Measurements from ENCODE around the gene MPHOSPH6. TPM values are rescaled to one million over a fixed set of nuclear protein-coding genes. Genes with fewer than 3 reads are reported as not detected.

Gene MPHOSPH6
- total and polyA plus RNA-seq, 2 of the 4 experiments (the other 2 are of a cell fraction), result 5.4 to 15.5 TPM

- Histone ChIP-seq H3K4me2 (ENCODE audit: low read depth, low read length) (no peak overlapping the region), H2AFZ (replicated peaks; ENCODE audit: low read length, poor library complexity) (no peak overlapping the region), H3K9ac (ENCODE audit: low read depth, low read length) (no peak overlapping the region), H3K4me1 (ENCODE audit: control insufficient read depth, insufficient read depth, low read length) (no peaks in the 10 kb centered on the region), H2BK5ac (ENCODE audit: low read depth, low read length, poor library complexity, severe bottlenecking) (no peak overlapping the region), H3K27me3 (ENCODE audit: control insufficient read depth, insufficient read depth, low read length) (no peaks in the 10 kb centered on the region; the same call in none of the 2 replicates), H2BK120ac (ENCODE audit: low read depth, low read length) (no peak overlapping the region), H3K9me3 (ENCODE audit: control insufficient read depth, insufficient read depth, low read length) (no peaks in the 10 kb centered on the region), H3K56ac (ENCODE audit: extremely low read depth, insufficient read depth, low read length) (no peak overlapping the region), H4K20me1 (ENCODE audit: insufficient read depth, low read length) (no peaks in the 10 kb centered on the region), H4K8ac (ENCODE audit: low read depth in 2 of 2, low read length in 2 of 2) (no peak overlapping the region), H3K4ac (ENCODE audit: low read depth, low read length) (no peak overlapping the region), H3K23ac (ENCODE audit: low read depth, low read length) (no peak overlapping the region), H3K27ac (ENCODE audit: insufficient read depth, low read length) (no peak overlapping the region), H3K79me1 (ENCODE audit: low read depth in 1 of 2, low read length in 2 of 2) (no peaks in the 10 kb centered on the region), H2AK9ac (replicated peaks; ENCODE audit: low read depth, low read length, poor library complexity) (no peak overlapping the region), H3K14ac (replicated peaks; ENCODE audit: low read depth, low read length) (no peak overlapping the region), H3K18ac (ENCODE audit: low read depth, low read length) (no peak overlapping the region), H3K9me1 (ENCODE audit: insufficient read depth, low read length) (peaks cover 6% of the 10 kb centered on the region), H3K4me3 (ENCODE audit: insufficient read depth, low read depth, low read length) (no peak overlapping the region), H3K36me3 (ENCODE audit: control insufficient read depth, insufficient read depth, low read length) (no peaks in the 10 kb centered on the region), H4K91ac (ENCODE audit: insufficient read depth, low read depth, low read length) (no peak overlapping the region), H2BK20ac (ENCODE audit: low read depth, low read length) (no peak overlapping the region), H2BK15ac (ENCODE audit: low read depth, low read length) (no peak overlapping the region), H4K5ac (ENCODE audit: low read depth, low read length) (no peak overlapping the region), H2AK5ac (ENCODE audit: low read depth, low read length) (no peak overlapping the region)
- ATAC-seq (ENCODE audit: low read depth), result no peak
- DNase-seq, result no peak
- in situ Hi-C loops (cut with MboI; ENCODE audit: low sequenced_read_pairs) (no loop called here), dilution Hi-C loops (cut with HindIII; ENCODE audit: low sequenced_read_pairs, unreplicated experiment) (no loop called here), intact Hi-C loops (cut with micrococcal nuclease) (no loop called here)
- BruUV-seq (replicated peaks), result no TSS peak
- ChIA-PET POLR2A (ENCODE audit: unreplicated experiment) (no interaction called here), CTCF (no interaction called here)
- 52% methylated on average over 11 of the region's 12 CpGs; no CpG with 5 or more reads in 1 of the 2 experiments for WGBS, 2 experiments (ENCODE audit: extremely low coverage in 2 of 2, insufficient read length in 1 of 2)
- no peak for TF ChIP-seq RAD21 (IDR thresholded peaks at IDR 0.05; ENCODE audit: low read length)
- no peak for TF ChIP-seq RFX5 (IDR thresholded peaks at IDR 0.05; ENCODE audit: low read depth, low read length)
- no peak for TF ChIP-seq RCOR1 (IDR thresholded peaks at IDR 0.05; ENCODE audit: insufficient replicate concordance, low read length)
- TF ChIP-seq FOS (IDR thresholded peaks at IDR 0.05; ENCODE audit: low read depth, low read length), result no peak
- no peak for TF ChIP-seq MAZ (IDR thresholded peaks at IDR 0.05; ENCODE audit: borderline replicate concordance, low read depth, low read length)
- TF ChIP-seq CTCF (conservative IDR thresholded peaks at IDR 0.05; ENCODE audit: low read depth, low read length), result no peak
- TF ChIP-seq SMC3 (IDR thresholded peaks at IDR 0.05; ENCODE audit: low read depth, low read length), result no peak
- TF ChIP-seq USF2 (IDR thresholded peaks at IDR 0.05; ENCODE audit: low read depth, low read length), result no peak
- no peak for TF ChIP-seq ELK1 (IDR thresholded peaks at IDR 0.05; ENCODE audit: borderline replicate concordance, low read depth, low read length)
- TF ChIP-seq CEBPB (IDR thresholded peaks at IDR 0.05; ENCODE audit: low read depth, low read length), result no peak
- TF ChIP-seq NFE2L2 (IDR thresholded peaks at IDR 0.05; ENCODE audit: low read depth, low read length), result no peak
- TF ChIP-seq MAFK (IDR thresholded peaks at IDR 0.05; ENCODE audit: low read depth, low read length), result no peak
- no peak for TF ChIP-seq CHD1 (IDR thresholded peaks at IDR 0.05; ENCODE audit: low read depth, low read length)
- TF ChIP-seq BHLHE40 (IDR thresholded peaks at IDR 0.05; ENCODE audit: low read depth, low read length), result no peak
- TF ChIP-seq MXI1 (IDR thresholded peaks at IDR 0.05; ENCODE audit: borderline replicate concordance, low read depth, low read length), result no peak
- TF ChIP-seq POLR2A (IDR thresholded peaks at IDR 0.05; ENCODE audit: low read depth, low read length), result no peak
Measured at GRCh38 chr16:82219298-82219697, 49.3 kb upstream of the MPHOSPH6 start.

Data from IMR-90 (cell line).